WTC11 (cell line): Measurements from ENCODE around the gene COL27A1.

Source experiments
- ETV6 ChIP-seq: sonication (generic); formaldehyde crosslinking; IDR thresholded peaks from 2 replicates; pipeline ENCODE4 v1.8.1; 2022; ENCODE audit warnings: mild to moderate bottlenecking, missing genetic modification reagents
- FOXJ3 ChIP-seq: sonication (generic); formaldehyde crosslinking; IDR thresholded peaks from 2 replicates; pipeline ENCODE4 v1.9.0; 2021; ENCODE audit warnings: missing genetic modification reagents, mild to moderate bottlenecking, borderline replicate concordance
- FOXK1 ChIP-seq: sonication (generic); formaldehyde crosslinking; IDR thresholded peaks from 2 replicates; pipeline ENCODE4 v1.8.0; 2022; ENCODE audit warnings: mild to moderate bottlenecking, moderate library complexity, missing genetic modification reagents
- RORB ChIP-seq: fragments of 250-450 bp; sonication (Bioruptor Pico); IDR thresholded peaks from 2 replicates; pipeline ENCODE4 v1.9.0; 2021; ENCODE audit warnings: mild to moderate bottlenecking
- SMAD3 ChIP-seq: sonication (generic); formaldehyde crosslinking; IDR thresholded peaks from 2 replicates; pipeline ENCODE4 v1.8.0; 2022; ENCODE audit warnings: missing genetic modification reagents, mild to moderate bottlenecking, borderline replicate concordance
- SP1 ChIP-seq: sonication (generic); formaldehyde crosslinking; conservative IDR thresholded peaks from 2 replicates; pipeline ENCODE4 v1.8.1; 2022; ENCODE audit warnings: missing genetic modification reagents
- TEAD4 ChIP-seq: sonication (generic); formaldehyde crosslinking; IDR thresholded peaks from 2 replicates; pipeline ENCODE4 v1.8.0; 2022; ENCODE audit warnings: mild to moderate bottlenecking, missing genetic modification reagents
- TF ChIP-seq, protein P1 (sequence below): sonication (generic); formaldehyde crosslinking; IDR thresholded peaks from 2 replicates; pipeline ENCODE4 v1.8.0; 2022; ENCODE audit warnings: mild to moderate bottlenecking, missing genetic modification reagents
- TF ChIP-seq, protein P2 (sequence below): sonication (generic); formaldehyde crosslinking; IDR thresholded peaks from 2 replicates; pipeline ENCODE4 v1.8.1; 2023; ENCODE audit warnings: mild to moderate bottlenecking, missing genetic modification reagents, borderline replicate concordance
- TF ChIP-seq, protein P3 (sequence below): sonication (generic); formaldehyde crosslinking; IDR thresholded peaks from 2 replicates; pipeline ENCODE4 v1.8.0; 2023; ENCODE audit warnings: mild to moderate bottlenecking, missing genetic modification reagents
- TF ChIP-seq, protein P4 (sequence below): sonication (generic); formaldehyde crosslinking; IDR thresholded peaks from 2 replicates; pipeline ENCODE4 v1.8.1; 2022; ENCODE audit warnings: mild to moderate bottlenecking, moderate library complexity, missing genetic modification reagents
- TF ChIP-seq, protein P5 (sequence below): sonication (generic); formaldehyde crosslinking; conservative IDR thresholded peaks from 2 replicates; pipeline ENCODE4 v1.8.1; 2022; ENCODE audit warnings: mild to moderate bottlenecking, missing genetic modification reagents

DNA sequence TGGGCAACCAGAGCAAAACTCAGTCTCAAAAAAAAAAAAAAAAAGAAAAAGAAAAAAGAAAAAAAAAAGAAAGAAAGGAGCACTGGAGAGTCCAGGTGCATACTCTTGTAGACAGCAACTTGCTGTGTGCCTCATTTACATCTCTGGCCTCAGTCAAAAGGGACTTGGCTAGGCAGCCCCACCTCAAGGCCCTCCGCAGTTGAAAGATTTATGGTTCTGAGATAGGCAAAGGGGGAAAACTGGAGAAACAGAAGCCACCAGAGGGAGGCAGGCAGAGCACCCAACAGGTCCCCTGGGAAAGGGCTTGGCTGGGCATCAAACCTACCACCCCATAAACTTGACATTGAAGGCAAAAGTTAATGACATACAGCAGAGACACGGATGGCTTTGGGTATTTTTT lies 180.4 kb downstream of the COL27A1 start:
- TF ChIP-seq, protein P1, sequence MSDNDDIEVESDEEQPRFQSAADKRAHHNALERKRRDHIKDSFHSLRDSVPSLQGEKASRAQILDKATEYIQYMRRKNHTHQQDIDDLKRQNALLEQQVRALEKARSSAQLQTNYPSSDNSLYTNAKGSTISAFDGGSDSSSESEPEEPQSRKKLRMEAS = no peak
- TF ChIP-seq, protein P2, sequence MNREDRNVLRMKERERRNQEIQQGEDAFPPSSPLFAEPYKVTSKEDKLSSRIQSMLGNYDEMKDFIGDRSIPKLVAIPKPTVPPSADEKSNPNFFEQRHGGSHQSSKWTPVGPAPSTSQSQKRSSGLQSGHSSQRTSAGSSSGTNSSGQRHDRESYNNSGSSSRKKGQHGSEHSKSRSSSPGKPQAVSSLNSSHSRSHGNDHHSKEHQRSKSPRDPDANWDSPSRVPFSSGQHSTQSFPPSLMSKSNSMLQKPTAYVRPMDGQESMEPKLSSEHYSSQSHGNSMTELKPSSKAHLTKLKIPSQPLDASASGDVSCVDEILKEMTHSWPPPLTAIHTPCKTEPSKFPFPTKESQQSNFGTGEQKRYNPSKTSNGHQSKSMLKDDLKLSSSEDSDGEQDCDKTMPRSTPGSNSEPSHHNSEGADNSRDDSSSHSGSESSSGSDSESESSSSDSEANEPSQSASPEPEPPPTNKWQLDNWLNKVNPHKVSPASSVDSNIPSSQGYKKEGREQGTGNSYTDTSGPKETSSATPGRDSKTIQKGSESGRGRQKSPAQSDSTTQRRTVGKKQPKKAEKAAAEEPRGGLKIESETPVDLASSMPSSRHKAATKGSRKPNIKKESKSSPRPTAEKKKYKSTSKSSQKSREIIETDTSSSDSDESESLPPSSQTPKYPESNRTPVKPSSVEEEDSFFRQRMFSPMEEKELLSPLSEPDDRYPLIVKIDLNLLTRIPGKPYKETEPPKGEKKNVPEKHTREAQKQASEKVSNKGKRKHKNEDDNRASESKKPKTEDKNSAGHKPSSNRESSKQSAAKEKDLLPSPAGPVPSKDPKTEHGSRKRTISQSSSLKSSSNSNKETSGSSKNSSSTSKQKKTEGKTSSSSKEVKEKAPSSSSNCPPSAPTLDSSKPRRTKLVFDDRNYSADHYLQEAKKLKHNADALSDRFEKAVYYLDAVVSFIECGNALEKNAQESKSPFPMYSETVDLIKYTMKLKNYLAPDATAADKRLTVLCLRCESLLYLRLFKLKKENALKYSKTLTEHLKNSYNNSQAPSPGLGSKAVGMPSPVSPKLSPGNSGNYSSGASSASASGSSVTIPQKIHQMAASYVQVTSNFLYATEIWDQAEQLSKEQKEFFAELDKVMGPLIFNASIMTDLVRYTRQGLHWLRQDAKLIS (CRISPR knock-in tag) = no peak
- TF ChIP-seq, protein P3, sequence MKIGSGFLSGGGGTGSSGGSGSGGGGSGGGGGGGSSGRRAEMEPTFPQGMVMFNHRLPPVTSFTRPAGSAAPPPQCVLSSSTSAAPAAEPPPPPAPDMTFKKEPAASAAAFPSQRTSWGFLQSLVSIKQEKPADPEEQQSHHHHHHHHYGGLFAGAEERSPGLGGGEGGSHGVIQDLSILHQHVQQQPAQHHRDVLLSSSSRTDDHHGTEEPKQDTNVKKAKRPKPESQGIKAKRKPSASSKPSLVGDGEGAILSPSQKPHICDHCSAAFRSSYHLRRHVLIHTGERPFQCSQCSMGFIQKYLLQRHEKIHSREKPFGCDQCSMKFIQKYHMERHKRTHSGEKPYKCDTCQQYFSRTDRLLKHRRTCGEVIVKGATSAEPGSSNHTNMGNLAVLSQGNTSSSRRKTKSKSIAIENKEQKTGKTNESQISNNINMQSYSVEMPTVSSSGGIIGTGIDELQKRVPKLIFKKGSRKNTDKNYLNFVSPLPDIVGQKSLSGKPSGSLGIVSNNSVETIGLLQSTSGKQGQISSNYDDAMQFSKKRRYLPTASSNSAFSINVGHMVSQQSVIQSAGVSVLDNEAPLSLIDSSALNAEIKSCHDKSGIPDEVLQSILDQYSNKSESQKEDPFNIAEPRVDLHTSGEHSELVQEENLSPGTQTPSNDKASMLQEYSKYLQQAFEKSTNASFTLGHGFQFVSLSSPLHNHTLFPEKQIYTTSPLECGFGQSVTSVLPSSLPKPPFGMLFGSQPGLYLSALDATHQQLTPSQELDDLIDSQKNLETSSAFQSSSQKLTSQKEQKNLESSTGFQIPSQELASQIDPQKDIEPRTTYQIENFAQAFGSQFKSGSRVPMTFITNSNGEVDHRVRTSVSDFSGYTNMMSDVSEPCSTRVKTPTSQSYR = no peak
- TF ChIP-seq ETV6 (CRISPR knock-in tag) (no peak), TEAD4 (no peak), SP1 (CRISPR knock-in tag) (no peak), SMAD3 (CRISPR knock-in tag) (no peak), RORB (no peak), FOXK1 (CRISPR knock-in tag) (no peak), FOXJ3 (CRISPR knock-in tag) (no peak)
- TF ChIP-seq, protein P4, sequence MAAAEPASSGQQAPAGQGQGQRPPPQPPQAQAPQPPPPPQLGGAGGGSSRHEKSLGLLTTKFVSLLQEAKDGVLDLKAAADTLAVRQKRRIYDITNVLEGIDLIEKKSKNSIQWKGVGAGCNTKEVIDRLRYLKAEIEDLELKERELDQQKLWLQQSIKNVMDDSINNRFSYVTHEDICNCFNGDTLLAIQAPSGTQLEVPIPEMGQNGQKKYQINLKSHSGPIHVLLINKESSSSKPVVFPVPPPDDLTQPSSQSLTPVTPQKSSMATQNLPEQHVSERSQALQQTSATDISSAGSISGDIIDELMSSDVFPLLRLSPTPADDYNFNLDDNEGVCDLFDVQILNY (CRISPR knock-in tag) = no peak
- TF ChIP-seq, protein P5, sequence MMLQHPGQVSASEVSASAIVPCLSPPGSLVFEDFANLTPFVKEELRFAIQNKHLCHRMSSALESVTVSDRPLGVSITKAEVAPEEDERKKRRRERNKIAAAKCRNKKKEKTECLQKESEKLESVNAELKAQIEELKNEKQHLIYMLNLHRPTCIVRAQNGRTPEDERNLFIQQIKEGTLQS (CRISPR knock-in tag) = no peak
